ENCODE measurements around the gene GALNT6. TPM values are rescaled to one million over a fixed set of nuclear protein-coding genes. Genes with fewer than 3 reads are reported as not detected.

Gene GALNT6
- total and polyA plus RNA-seq, 8 donors = 3.4 to 155 (median 24.6) TPM

GRCh38 chr12:51401900-51402299, 10.7 kb upstream of the GALNT6 start:
- Histone ChIP-seq H3K27ac (no peak overlapping the region), H3K4me3 (no peak overlapping the region), H3K9me3 (no peaks in the 10 kb centered on the region), H3K4me1 (peaks cover 0 to 17% (median 0%) of the 10 kb centered on the region in 4 donors), H3K27me3 (peaks cover 0 to 11% (median 0%) of the 10 kb centered on the region in 3 donors), H3K36me3 (no peaks in the 10 kb centered on the region)
- intact Hi-C loops (cut with DNase I; ENCODE audit: low total_unique reads) = no loop called here
- WGBS, 5 donors = 0 to 50% (median 0%) methylated on average over 1 of the region's 1 CpG
- TF ChIP-seq CTCF (IDR thresholded peaks at IDR 0.05) (no peak), POLR2AphosphoS5 (IDR thresholded peaks at IDR 0.05) (no peak), POLR2A (IDR thresholded peaks at IDR 0.05) (no peak), EP300 (IDR thresholded peaks at IDR 0.05) (no peak)
- no peak for DNase-seq

- peak overlapping the region in 1 of 5 donors; percentile 18 for H3K27ac ChIP-seq
- WGBS, 5 donors = 79 to 88% (median 84%) methylated on average over 13 of the region's 13 CpGs
- no peaks in the 10 kb centered on the region for H3K36me3 ChIP-seq
- peaks cover 0 to 11% (median 0%) of the 10 kb centered on the region in 3 donors for H3K27me3 ChIP-seq
- intact Hi-C loops (cut with DNase I; ENCODE audit: low total_unique reads) = no loop called here
- no peak overlapping the region for H3K4me3 ChIP-seq
- TF ChIP-seq EP300 (IDR thresholded peaks at IDR 0.05) (no peak), CTCF (IDR thresholded peaks at IDR 0.05) (no peak), POLR2AphosphoS5 (IDR thresholded peaks at IDR 0.05) (no peak), POLR2A (IDR thresholded peaks at IDR 0.05) (no peak)
- H3K4me1 ChIP-seq = peaks cover 0 to 13% (median 0%) of the 10 kb centered on the region in 4 donors
- H3K9me3 ChIP-seq = no peaks in the 10 kb centered on the region
- DNase-seq = no peak
These were observed 10.3 kb upstream of the GALNT6 start for GRCh38 chr12:51401486-51401885.

GRCh38 chr12:51401020-51401419, 9.8 kb upstream of the GALNT6 start:
- Histone ChIP-seq H3K4me3 (no peak overlapping the region), H3K36me3 (no peaks in the 10 kb centered on the region), H3K27me3 (peaks cover 0 to 11% (median 0%) of the 10 kb centered on the region in 3 donors), H3K9me3 (no peaks in the 10 kb centered on the region), H3K27ac (peak overlapping the region in 1 of 5 donors; percentile 18), H3K4me1 (peaks cover 0 to 8% (median 0%) of the 10 kb centered on the region in 4 donors)
- DNase-seq = no peak
- intact Hi-C loops (cut with DNase I; ENCODE audit: low total_unique reads) = no loop called here
- TF ChIP-seq CTCF (IDR thresholded peaks at IDR 0.05) = no peak
- 38 to 49% (median 40%) methylated on average over 14 of the region's 14 CpGs for WGBS, 5 donors

- Histone ChIP-seq H3K27ac (peak overlapping the region in 1 of 5 donors; percentile 9), H3K4me3 (no peak overlapping the region), H3K36me3 (no peaks in the 10 kb centered on the region), H3K9me3 (no peaks in the 10 kb centered on the region), H3K4me1 (peaks cover 0 to 7% (median 0%) of the 10 kb centered on the region in 4 donors), H3K27me3 (peaks cover 0 to 11% (median 0%) of the 10 kb centered on the region in 3 donors)
- TF ChIP-seq POLR2A (IDR thresholded peaks at IDR 0.05) (no peak), CTCF (IDR thresholded peaks at IDR 0.05) (no peak), EP300 (IDR thresholded peaks at IDR 0.05) (no peak), POLR2AphosphoS5 (IDR thresholded peaks at IDR 0.05) (no peak)
- DNase-seq = peak in 1 of 2 donors; percentile 58
- 32 to 65% (median 46%) methylated on average over 4 of the region's 4 CpGs for WGBS, 5 donors
- intact Hi-C loops (cut with DNase I; ENCODE audit: low total_unique reads) = no loop called here
These were observed 8.7 kb upstream of the GALNT6 start for GRCh38 chr12:51399891-51400290.

Data from stomach (tissue), 9 donors.